ENCODE measurements around the gene ACP4. TPM values are rescaled to one million over a fixed set of nuclear protein-coding genes. Genes with fewer than 3 reads are reported as not detected.

The ACP4 gene
- total and polyA plus RNA-seq, 2 of the 13 experiments (the other 11 are each of a cell fraction or from before 2014, with no cell fraction given), result 0.08 TPM; not detected in 1

GRCh38 chr19:50794876-50795663, 4.9 kb downstream of the ACP4 start (continued):
- peak; percentile 19; the same call in 1 of the 2 replicates for TF ChIP-seq MTA1 (CRISPR knock-in tag; IDR thresholded peaks at IDR 0.05; ENCODE audit: borderline replicate concordance)
- 0 out of 2 replicates have a peak, but pooled peaks have one; percentile 15 for TF ChIP-seq ATF2 (CRISPR knock-in tag; IDR thresholded peaks at IDR 0.05)
- TF ChIP-seq ZFP36 (IDR thresholded peaks at IDR 0.05; ENCODE audit: borderline replicate concordance, low read depth, low read length, partially characterized antibody), result no peak
- TF ChIP-seq IRX3 (CRISPR knock-in tag; IDR thresholded peaks at IDR 0.05; ENCODE audit: borderline replicate concordance, low read depth), result 0 out of 2 replicates have a peak, but pooled peaks have one; percentile 21
- peak; percentile 36 for TF ChIP-seq YY1 (IDR thresholded peaks at IDR 0.05; ENCODE audit: insufficient read depth, insufficient replicate concordance, low read depth, low read length)
- TF ChIP-seq ZNF260 (CRISPR knock-in tag; IDR thresholded peaks at IDR 0.05; ENCODE audit: borderline replicate concordance, low read depth), result no peak
- TF ChIP-seq SRSF1 (optimal IDR thresholded peaks at IDR 0.05; ENCODE audit: low read depth, low read length), result peak; percentile 33
- peak; percentile 34; the same call in 1 of the 2 replicates for TF ChIP-seq PRMT3 (CRISPR knock-in tag; IDR thresholded peaks at IDR 0.05; ENCODE audit: borderline replicate concordance, low read depth)
- TF ChIP-seq ZC3H4 (CRISPR knock-in tag; IDR thresholded peaks at IDR 0.05; ENCODE audit: borderline replicate concordance), result peak; percentile 33; the same call in 1 of the 2 replicates
- no peak for TF ChIP-seq ZNF18 (CRISPR knock-in tag; IDR thresholded peaks at IDR 0.05; ENCODE audit: insufficient replicate concordance)
- TF ChIP-seq POGK (CRISPR knock-in tag; conservative IDR thresholded peaks at IDR 0.05), result 0 out of 2 replicates have a peak, but pooled peaks have one; percentile 26
- TF ChIP-seq KDM2A (CRISPR knock-in tag; IDR thresholded peaks at IDR 0.05; ENCODE audit: borderline replicate concordance, low read depth), result peak; percentile 73
- TF ChIP-seq HMGXB4 (CRISPR knock-in tag; IDR thresholded peaks at IDR 0.05; ENCODE audit: borderline replicate concordance in 1 of 2, low read depth in 1 of 2), result 0 out of 4 replicates have a peak, but pooled peaks of 1 of the 2 experiments have one; percentile 21
- 0 out of 2 replicates have a peak, but pooled peaks have one; percentile 21 for TF ChIP-seq HNRNPUL1 (IDR thresholded peaks at IDR 0.05; ENCODE audit: low read depth, low read length)
- TF ChIP-seq HNRNPLL (IDR thresholded peaks at IDR 0.05; ENCODE audit: low read depth, low read length, poor library complexity, severe bottlenecking), result peak; percentile 45
- peak; percentile 45 to 76; a peak in 3 of 4 replicates for TF ChIP-seq POLR2A (IDR thresholded peaks at IDR 0.05; ENCODE audit: insufficient read depth in 1 of 2, low read depth in 2 of 2, low read length in 2 of 2)
- TF ChIP-seq HINFP (CRISPR knock-in tag; IDR thresholded peaks at IDR 0.05; ENCODE audit: low read depth), result no peak
- peak; percentile 95 for TF ChIP-seq ZC3H13 (CRISPR knock-in tag; IDR thresholded peaks at IDR 0.05)

All from HepG2 (cell line).